Measurements from ENCODE around the gene KIAA0232. TPM values are rescaled to one million over a fixed set of nuclear protein-coding genes. Genes with fewer than 3 reads are reported as not detected.

Gene KIAA0232
- total and polyA plus RNA-seq, 10 of the 15 experiments (the other 5 are each of a cell fraction or from before 2014, with no cell fraction given), result 2.8 to 15.1 (median 10.8) TPM

GRCh38 chr4:6783111-6783981, 819 bp downstream of the KIAA0232 start (continued):
- peak; percentile 93 for TF ChIP-seq PBX3 (IDR thresholded peaks at IDR 0.05; ENCODE audit: insufficient replicate concordance, low read depth, low read length)
- TF ChIP-seq ZBTB4 (CRISPR knock-in tag; IDR thresholded peaks at IDR 0.05), result no peak
- no peak for TF ChIP-seq TCF3 (IDR thresholded peaks at IDR 0.05; ENCODE audit: borderline replicate concordance, insufficient read depth, low read depth, low read length)
- TF ChIP-seq BCL11A (IDR thresholded peaks at IDR 0.05; ENCODE audit: low read depth, low read length), result no peak
- no peak for TF ChIP-seq ZNF217 (IDR thresholded peaks at IDR 0.05)
- peak; percentile 15; the same call in 1 of the 2 replicates for TF ChIP-seq RAD21 (IDR thresholded peaks at IDR 0.05; ENCODE audit: insufficient read depth, low read depth, low read length)

All from GM12878 (cell line).